ENCODE results near the gene LRMDA. TPM values are rescaled to one million over a fixed set of nuclear protein-coding genes. Genes with fewer than 3 reads are reported as not detected.

The LRMDA gene
- total and polyA plus RNA-seq, 2 of the 8 experiments (the other 6 are each of a cell fraction or from before 2014, with no cell fraction given), result 0.86 to 2.8 TPM

GRCh38 chr10:76172020-76172419 is 740.6 kb downstream of the LRMDA start (continued):
- TF ChIP-seq, protein P1, sequence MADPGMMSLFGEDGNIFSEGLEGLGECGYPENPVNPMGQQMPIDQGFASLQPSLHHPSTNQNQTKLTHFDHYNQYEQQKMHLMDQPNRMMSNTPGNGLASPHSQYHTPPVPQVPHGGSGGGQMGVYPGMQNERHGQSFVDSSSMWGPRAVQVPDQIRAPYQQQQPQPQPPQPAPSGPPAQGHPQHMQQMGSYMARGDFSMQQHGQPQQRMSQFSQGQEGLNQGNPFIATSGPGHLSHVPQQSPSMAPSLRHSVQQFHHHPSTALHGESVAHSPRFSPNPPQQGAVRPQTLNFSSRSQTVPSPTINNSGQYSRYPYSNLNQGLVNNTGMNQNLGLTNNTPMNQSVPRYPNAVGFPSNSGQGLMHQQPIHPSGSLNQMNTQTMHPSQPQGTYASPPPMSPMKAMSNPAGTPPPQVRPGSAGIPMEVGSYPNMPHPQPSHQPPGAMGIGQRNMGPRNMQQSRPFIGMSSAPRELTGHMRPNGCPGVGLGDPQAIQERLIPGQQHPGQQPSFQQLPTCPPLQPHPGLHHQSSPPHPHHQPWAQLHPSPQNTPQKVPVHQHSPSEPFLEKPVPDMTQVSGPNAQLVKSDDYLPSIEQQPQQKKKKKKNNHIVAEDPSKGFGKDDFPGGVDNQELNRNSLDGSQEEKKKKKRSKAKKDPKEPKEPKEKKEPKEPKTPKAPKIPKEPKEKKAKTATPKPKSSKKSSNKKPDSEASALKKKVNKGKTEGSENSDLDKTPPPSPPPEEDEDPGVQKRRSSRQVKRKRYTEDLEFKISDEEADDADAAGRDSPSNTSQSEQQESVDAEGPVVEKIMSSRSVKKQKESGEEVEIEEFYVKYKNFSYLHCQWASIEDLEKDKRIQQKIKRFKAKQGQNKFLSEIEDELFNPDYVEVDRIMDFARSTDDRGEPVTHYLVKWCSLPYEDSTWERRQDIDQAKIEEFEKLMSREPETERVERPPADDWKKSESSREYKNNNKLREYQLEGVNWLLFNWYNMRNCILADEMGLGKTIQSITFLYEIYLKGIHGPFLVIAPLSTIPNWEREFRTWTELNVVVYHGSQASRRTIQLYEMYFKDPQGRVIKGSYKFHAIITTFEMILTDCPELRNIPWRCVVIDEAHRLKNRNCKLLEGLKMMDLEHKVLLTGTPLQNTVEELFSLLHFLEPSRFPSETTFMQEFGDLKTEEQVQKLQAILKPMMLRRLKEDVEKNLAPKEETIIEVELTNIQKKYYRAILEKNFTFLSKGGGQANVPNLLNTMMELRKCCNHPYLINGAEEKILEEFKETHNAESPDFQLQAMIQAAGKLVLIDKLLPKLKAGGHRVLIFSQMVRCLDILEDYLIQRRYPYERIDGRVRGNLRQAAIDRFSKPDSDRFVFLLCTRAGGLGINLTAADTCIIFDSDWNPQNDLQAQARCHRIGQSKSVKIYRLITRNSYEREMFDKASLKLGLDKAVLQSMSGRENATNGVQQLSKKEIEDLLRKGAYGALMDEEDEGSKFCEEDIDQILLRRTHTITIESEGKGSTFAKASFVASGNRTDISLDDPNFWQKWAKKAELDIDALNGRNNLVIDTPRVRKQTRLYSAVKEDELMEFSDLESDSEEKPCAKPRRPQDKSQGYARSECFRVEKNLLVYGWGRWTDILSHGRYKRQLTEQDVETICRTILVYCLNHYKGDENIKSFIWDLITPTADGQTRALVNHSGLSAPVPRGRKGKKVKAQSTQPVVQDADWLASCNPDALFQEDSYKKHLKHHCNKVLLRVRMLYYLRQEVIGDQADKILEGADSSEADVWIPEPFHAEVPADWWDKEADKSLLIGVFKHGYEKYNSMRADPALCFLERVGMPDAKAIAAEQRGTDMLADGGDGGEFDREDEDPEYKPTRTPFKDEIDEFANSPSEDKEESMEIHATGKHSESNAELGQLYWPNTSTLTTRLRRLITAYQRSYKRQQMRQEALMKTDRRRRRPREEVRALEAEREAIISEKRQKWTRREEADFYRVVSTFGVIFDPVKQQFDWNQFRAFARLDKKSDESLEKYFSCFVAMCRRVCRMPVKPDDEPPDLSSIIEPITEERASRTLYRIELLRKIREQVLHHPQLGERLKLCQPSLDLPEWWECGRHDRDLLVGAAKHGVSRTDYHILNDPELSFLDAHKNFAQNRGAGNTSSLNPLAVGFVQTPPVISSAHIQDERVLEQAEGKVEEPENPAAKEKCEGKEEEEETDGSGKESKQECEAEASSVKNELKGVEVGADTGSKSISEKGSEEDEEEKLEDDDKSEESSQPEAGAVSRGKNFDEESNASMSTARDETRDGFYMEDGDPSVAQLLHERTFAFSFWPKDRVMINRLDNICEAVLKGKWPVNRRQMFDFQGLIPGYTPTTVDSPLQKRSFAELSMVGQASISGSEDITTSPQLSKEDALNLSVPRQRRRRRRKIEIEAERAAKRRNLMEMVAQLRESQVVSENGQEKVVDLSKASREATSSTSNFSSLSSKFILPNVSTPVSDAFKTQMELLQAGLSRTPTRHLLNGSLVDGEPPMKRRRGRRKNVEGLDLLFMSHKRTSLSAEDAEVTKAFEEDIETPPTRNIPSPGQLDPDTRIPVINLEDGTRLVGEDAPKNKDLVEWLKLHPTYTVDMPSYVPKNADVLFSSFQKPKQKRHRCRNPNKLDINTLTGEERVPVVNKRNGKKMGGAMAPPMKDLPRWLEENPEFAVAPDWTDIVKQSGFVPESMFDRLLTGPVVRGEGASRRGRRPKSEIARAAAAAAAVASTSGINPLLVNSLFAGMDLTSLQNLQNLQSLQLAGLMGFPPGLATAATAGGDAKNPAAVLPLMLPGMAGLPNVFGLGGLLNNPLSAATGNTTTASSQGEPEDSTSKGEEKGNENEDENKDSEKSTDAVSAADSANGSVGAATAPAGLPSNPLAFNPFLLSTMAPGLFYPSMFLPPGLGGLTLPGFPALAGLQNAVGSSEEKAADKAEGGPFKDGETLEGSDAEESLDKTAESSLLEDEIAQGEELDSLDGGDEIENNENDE (IDR thresholded peaks at IDR 0.05; ENCODE audit: insufficient replicate concordance, low read length), result no peak
- no peak for TF ChIP-seq RBBP5 (IDR thresholded peaks at IDR 0.05; ENCODE audit: borderline replicate concordance, low read depth, low read length)
- no peak for TF ChIP-seq SUZ12 (IDR thresholded peaks at IDR 0.05; ENCODE audit: low read length)
- TF ChIP-seq SAP30 (IDR thresholded peaks at IDR 0.05; ENCODE audit: insufficient read depth, insufficient replicate concordance, low read length), result no peak
- no peak for TF ChIP-seq BACH1 (IDR thresholded peaks at IDR 0.05; ENCODE audit: low read length)
- no peak for TF ChIP-seq POLR2AphosphoS5 (IDR thresholded peaks at IDR 0.05; ENCODE audit: low read depth, low read length)
- no peak for TF ChIP-seq RAD21 (IDR thresholded peaks at IDR 0.05 in 1 of 2, conservative IDR thresholded peaks at IDR 0.05 in 1 of 2; ENCODE audit: low read depth in 2 of 2, low read length in 2 of 2)
- TF ChIP-seq POU5F1 (IDR thresholded peaks at IDR 0.05; ENCODE audit: low read depth, low read length), result no peak
- TF ChIP-seq, protein P2, sequence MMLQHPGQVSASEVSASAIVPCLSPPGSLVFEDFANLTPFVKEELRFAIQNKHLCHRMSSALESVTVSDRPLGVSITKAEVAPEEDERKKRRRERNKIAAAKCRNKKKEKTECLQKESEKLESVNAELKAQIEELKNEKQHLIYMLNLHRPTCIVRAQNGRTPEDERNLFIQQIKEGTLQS (IDR thresholded peaks at IDR 0.05; ENCODE audit: insufficient read depth, low read depth, low read length), result no peak
- TF ChIP-seq CBX5 (IDR thresholded peaks at IDR 0.05; ENCODE audit: low read depth, low read length), result no peak
- no peak for TF ChIP-seq TAF1 (IDR thresholded peaks at IDR 0.05; ENCODE audit: low read depth, low read length)
